ENCODE results near the gene MAN1B1.
A peak's percentile ranks its signal among the peaks of the same experiment; 100 is the strongest.

The MAN1B1 gene

GRCh38 chr9:137052998-137053943 is 33.5 kb upstream of the MAN1B1 start:
- no peak overlapping the region for H3K4me3 ChIP-seq (replicated peaks; ENCODE audit: low read depth, low read length)
- no peak for TF ChIP-seq CTCF (IDR thresholded peaks at IDR 0.05; ENCODE audit: low read depth, low read length, missing control alignments)
- DNase-seq (ENCODE audit: extremely low read depth, low read depth) = no peak

- no peak within 1 kb of the TSS for H3K4me3 ChIP-seq (replicated peaks; ENCODE audit: low read depth, low read length)
- no peak for TF ChIP-seq CTCF (IDR thresholded peaks at IDR 0.05; ENCODE audit: low read depth, low read length, missing control alignments)
- DNase-seq (ENCODE audit: extremely low read depth, low read depth) = no peak
Measured at GRCh38 chr9:137053944-137054931, 32.5 kb upstream of the MAN1B1 start, which contains the start of gene ENTPD2. Gene ENTPD2 (minus strand): TSS chr9:137054061. CDS start chr9:137053997, 64 bp downstream.

- no peak overlapping the region for H3K4me3 ChIP-seq (replicated peaks; ENCODE audit: low read depth, low read length)
- TF ChIP-seq CTCF (IDR thresholded peaks at IDR 0.05; ENCODE audit: low read depth, low read length, missing control alignments) = no peak
- no peak for DNase-seq (ENCODE audit: extremely low read depth, low read depth)
Measured at GRCh38 chr9:137054932-137055384, 31.8 kb upstream of the MAN1B1 start.

DNA sequence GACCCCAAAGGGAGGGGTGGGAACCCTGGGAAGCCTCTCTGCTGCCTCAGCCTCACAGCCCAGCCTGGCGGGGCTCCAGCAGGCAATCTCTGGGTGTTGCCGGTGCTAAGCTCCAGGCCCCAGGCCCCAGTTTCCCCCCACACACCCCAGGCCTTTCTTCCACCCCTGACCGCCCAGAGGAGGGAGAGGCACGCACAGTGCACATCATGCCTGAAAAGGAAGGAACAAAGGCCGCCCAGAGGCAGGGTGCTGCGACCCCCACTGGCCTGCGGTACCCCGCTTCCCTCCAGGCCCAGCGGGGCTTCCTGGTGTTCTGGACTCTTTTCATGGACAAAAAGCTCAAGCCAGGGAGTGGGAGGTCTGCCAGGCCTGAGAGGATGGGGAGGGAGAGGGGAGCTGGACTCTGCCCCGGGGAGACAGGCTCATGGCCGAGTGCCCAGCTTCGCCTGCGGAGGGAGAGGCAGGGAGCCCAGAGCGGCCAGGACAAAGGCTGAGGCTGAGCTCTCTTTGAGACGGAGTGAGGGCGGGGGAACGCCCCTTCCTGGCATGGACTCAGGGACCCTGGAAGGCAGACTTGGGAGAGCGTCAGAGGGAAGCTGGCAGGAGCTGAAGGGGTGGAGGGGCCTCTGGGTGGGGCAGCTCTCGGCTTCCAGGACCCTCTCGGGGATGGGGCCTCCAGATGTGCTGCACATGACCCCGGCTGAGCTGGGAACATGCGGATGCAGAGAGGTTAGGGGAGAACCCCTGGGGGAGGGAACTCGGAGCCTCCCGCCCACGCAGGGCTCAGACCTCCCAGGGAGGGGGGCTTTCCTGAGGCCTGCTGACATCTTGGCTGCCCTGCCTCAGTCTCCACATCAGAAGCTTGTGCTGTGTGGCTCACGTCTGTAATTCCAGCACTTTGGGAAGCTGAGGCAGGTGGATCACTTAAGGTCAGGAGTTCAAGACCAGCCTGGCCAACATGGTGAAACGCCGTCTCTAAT is 31.1 kb upstream of the MAN1B1 start:
- DNase-seq (ENCODE audit: extremely low read depth, low read depth) = peak; percentile 44
- TF ChIP-seq CTCF (IDR thresholded peaks at IDR 0.05; ENCODE audit: low read depth, low read length, missing control alignments) = no peak
- H3K4me3 ChIP-seq (replicated peaks; ENCODE audit: low read depth, low read length) = no peak overlapping the region

DNA sequence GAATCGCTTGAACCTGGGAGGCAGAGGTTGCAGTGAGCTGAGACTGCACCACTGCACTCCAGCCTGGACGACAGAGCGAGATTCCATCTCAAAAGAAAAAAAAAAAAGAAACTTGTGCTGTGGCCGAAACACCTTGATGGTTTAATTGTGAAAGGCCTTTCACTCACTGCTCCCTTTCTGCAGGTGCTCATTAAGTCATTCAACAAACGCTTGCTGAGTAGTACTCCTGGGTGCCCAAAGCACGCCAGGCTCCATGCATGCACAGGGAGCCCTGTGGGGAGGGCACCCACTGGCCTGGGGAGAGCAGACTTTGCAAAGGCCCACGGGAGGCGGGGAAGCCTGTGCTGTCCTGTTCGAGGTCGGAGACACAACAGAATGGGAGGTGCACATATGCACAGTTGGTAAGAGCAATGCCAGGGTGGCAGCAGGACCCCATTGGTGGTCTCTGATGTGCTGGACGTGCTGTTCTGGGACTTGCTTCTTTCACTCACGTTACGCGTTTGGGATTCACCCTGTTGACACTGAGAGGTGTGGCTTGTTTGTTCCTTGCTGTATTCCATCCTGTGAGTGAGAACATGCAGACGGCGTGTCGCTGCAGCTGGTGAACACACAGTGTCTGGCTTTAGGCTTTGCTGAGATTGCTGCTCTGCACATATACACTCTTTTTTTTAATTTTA is 29.9 kb upstream of the MAN1B1 start:
- no peak for DNase-seq (ENCODE audit: extremely low read depth, low read depth)
- TF ChIP-seq CTCF (IDR thresholded peaks at IDR 0.05; ENCODE audit: low read depth, low read length, missing control alignments) = no peak
- H3K4me3 ChIP-seq (replicated peaks; ENCODE audit: low read depth, low read length) = no peak overlapping the region

All from HFF-Myc (cell line).